GM21723 (cell line): ENCODE data around the gene KRTAP16-1.
"Not testable (repeated sequence)": the region's sequence is repeated elsewhere in the genome, so short reads cannot be mapped to it uniquely, and the experiment has no call there.

Experiments used
- ATAC-seq: cut with Tn5 transposase; IDR thresholded peaks from one replicate; pipeline ENCODE4 v1.9.1; 2021; ENCODE audit warnings: mild to moderate bottlenecking, moderate library complexity; ENCODE audit not compliant: unreplicated experiment

KRTAP16-1 gene

DNA sequence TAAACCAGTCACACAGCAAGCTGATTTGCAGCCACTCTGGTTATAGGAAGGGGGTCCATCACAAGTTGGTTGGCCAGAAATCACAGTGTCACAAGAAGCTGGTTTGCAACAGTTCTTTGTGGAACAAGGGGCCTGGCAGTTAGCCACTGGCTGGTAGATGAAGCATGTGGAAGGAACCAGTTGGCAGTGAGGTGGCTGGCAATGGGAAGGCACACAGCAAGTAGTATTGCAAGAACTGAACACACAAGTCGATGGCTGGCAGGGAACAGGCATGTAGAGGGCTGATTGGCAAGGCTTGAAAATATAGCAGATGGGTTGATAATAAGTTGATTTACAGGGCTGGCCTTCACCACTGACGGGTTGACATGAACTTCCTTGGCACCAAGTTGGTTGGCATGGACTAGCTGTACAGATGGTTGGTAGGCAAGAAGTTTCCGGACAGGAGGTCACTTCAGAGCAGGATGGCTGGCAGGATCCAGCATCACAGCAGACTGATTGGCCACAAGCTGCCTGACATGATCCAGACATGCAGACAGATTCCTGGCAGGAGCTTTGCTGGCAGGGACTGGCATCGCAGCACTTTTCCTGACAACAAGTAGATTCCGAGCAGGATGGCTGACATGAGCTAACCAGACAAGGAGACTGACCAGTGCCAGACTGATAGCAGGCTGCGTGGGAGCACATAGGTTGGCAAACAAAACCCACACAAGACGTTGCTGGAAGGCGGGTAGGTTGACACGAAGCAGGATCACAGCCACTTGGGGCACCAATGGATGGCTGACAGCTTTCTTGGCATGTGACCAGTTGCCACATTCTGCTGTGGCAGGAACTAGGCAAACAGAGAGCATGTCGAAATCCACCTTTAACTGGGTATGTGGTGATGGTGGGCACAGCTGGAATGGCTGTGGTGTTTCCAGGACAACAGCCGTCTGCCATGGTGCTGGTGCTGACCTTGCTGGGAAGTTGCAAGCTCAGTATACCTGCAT lies 6.9 kb downstream of the KRTAP16-1 start, which contains the start of gene KRTAP29-1:
KRTAP29-1 (minus strand) TSS at position 936 of the 986 bp plus-strand sequence; CDS start at position 936, 0 bp downstream.
- ATAC-seq = no peak

DNA sequence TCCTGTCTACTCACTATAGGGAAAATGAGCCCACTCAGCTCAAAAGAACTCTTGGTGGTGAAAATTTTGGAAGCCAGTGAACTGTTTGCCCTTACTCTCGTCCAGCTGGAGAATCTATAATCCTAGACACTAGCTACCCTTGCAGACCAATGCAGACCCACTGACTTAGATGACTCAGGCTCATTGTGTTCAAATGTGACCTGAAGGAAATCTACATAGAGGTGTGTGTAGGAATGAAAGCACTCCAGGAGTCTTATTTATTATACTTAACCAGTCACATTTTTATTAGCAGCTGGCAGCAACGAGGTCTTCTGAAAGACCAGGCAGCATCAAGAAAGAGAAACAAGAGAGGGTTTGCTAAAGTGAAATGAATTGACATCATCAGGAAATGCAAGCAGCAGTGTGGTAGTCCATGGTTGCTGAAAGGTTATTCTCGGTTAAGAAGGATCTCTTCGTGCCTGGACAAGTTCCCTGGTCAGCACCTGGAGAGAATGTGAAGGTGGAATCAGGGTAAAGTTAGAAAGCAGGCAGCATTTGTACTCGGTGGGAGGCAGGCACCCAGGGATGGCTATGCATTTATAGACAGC lies 7.8 kb downstream of the KRTAP16-1 start:
- ATAC-seq = no peak

DNA sequence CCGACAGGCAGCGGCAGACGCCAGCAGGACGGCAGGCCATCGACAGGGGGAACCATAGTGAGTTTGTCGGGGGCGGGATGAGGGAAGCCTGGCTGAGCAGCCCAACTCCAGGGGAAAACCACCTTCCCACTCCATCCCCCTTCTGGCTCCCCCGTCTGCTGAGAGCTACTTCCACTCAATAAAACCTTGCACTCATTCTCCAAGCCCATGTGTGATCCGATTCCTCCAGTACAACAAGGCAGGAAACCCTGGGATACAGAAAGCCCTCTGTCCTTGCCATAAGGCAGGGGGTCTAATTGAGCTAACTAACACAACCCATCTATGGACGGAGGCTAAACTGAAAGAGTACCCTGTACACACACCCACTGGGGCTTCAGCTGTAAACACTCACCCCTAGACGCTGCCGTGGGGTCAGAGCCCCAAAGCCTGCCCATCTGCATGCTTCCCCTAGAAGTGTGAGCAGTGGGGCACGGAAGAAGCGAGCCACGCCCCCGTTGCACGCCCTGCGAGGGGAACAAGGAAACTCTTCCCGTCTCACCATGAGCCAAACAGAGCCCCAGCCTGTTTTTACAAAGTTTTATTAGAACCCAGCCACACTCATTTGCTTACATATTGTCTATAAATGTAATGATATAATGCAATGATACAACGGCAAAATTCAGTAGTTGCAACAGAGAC lies 10.5 kb downstream of the KRTAP16-1 start:
- ATAC-seq = no peak

DNA sequence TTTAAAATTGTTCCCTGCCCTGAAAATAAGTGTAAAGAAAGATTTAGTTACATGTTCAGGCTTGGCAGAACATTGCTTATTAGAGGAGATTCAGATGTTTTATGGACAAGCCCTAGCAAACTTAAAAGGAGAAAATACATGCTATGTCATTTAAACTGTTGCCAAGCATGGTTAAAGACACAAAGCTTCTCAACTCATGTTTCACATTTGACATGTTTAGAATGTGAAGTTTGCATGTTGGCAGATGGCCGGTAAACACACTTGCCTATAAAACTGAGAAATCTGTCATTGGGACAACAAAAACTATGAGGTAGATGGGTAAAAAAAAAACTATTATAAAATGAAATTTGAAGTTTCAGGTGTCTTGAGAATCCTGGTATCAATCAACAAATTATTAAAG lies 12.3 kb downstream of the KRTAP16-1 start:
- no peak for ATAC-seq

DNA sequence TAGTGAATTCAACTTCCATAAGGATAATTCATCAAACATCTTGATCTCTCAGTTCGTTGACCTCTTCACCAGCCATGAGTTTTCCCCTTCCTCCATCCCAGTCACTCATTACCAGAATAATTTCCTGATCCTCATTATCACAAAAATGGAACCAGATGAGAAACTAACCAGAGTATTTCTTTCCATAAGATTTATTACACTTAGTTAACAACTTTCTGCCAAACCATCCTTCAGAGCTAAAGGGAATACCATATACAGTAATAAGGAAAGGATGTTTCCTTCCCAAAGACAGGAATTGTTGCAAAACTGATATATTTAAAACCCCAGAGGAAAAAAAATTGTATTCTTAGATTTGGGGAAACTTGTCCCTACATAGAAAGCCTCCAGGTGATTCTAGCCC lies 15.1 kb downstream of the KRTAP16-1 start:
- ATAC-seq = no peak

DNA sequence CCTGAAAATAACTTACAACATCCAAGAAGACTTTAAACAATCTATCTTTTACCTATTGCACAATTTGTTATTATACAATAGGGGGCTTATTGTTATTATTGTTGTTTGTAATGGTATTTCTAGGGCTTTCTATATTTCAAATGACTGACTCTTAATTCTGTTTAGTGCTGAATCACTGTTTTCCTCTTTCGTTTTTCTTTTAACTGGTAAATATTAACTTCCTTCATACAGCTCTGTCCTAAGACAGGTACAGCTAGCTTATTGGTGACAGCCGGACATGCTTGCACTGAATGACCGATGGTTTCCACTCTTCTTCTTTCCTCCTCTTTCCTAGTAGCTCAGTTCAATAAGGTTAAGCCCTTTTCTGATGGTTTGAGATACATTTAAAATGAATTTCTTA lies 22.1 kb downstream of the KRTAP16-1 start:
- ATAC-seq = no peak

DNA sequence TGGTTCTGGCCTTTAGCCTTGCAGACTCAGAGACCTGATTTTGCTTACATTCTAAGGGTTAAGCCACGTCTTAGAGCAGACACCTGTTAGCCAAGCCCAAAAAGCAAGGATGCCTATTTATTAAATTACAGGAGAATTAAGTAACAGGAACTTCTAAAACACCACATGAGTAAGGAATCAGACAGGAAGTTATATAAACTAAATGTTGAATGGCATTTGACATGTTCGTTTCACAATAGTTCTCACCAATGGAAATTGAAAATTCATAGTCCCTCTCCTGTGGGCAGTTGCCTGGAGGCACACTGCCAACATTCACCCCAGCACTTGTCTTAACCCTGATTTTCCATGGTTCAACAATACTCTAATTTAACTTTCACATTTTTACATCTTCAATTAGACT lies 24.6 kb downstream of the KRTAP16-1 start:
- ATAC-seq = no peak

DNA sequence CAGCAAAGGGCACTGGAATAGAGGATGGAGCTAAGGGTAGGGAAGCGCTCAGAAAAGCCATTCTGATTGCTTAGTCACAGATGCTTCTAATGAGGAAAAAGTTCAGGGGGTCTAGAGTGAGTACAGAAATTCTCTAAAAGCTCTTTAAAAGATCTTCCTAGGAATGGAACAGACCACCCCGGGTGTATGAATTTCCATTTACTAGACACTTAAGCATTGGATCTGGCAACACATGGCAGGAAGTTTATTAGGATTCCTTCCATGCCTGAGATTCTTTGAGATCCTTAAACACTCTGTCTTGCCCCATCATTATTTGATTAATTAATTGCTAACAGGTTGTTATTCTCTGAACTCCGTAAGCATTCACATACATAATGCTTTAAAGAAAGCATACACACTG lies 25.1 kb downstream of the KRTAP16-1 start:
- no peak for ATAC-seq

DNA sequence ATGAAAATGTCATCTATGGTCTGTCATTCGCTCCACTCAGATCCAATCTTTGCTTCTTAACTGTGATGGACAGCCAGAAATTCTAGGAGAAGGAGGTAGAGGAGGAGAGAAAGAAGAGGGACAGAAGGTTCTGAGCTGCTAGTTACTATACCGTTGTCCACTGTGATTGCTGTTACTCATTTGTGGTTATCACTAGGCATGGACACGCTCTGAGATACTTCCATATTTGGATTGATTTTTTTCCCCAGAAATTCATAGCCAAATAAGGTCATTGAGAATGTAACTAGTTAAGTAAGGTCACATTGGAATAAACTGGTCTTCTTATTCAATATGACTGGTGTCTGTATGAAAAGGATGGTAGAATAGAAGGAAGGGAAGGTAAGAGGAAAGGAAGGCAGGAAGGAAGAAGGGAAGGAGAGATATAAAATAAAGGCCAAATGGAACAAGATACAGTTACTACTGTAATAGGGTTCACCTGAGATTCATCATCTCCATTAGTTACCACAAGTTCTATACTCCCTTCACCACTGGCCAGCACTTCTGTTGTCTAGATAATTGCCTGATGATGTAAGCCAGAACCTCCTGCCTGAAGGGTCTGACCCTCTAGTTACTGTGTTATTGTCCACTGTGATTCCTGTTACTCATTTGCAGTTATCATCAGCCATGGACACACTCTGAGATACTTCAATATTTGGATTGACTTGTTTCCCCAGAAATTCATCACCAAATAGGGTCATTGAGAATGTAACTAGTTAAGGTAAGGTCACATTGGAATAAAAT lies 30.7 kb downstream of the KRTAP16-1 start:
- no peak for ATAC-seq

DNA sequence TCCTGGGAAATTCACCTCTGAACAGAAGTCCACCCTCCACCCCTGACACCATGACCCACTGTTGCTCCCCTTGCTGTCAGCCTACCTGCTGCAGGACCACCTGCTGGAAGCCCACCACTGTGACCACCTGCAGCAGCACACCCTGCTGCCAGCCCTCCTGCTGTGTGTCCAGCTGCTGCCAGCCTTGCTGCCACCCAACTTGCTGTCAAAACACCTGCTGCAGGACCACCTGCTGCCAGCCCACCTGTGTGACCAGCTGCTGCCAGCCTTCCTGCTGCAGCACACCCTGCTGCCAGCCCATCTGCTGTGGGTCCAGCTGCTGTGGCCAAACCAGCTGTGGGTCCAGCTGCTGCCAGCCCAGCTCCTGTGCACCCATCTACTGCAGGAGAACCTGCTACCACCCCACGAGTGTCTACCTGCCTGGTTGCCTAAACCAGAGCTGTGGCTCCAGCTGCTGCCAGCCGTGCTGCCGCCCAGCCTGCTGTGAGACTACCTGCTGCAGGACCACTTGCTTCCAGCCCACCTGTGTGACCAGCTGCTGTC lies 33.4 kb downstream of the KRTAP16-1 start, which contains the start of gene KRTAP9-7:
KRTAP9-7 (plus strand) TSS at position 51 of the 543 bp plus-strand sequence; CDS start at position 51, 0 bp downstream.
- ATAC-seq = not testable (repeated sequence)

DNA sequence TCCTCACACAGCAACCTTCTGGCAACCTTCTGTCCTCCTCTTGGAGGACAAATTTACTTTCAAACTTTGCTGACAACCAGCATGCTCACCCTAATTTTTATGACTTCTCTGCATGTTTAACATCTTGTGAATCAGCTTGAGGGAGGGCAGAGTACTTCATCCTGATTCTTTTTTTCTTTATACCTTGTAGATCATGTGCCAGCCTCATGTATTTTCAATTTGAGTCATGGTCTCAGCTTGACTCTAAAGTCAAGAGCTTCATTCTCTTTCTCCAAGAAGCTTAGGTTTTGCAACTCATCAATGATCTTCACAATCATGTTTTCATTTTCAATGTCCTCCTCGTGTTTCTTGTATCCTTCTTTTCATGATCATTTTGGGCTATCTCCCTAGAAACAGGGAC lies 37.3 kb downstream of the KRTAP16-1 start:
- no peak for ATAC-seq

DNA sequence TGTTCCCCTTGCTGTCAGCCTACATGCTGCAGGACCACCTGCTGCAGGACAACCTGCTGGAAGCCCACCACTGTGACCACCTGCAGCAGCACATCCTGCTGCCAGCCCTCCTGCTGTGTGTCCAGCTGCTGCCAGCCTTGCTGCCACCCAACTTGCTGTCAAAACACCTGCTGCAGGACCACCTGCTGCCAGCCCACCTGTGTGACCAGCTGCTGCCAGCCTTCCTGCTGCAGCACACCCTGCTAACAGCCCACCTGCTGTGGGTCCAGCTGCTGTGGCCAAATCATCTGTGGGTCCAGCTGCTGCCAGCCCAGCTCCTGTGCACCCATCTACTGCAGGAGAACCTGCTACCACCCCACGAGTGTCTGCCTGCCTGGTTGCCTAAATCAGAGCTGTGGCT lies 37.8 kb downstream of the KRTAP16-1 start:
- ATAC-seq = not testable (repeated sequence)

DNA sequence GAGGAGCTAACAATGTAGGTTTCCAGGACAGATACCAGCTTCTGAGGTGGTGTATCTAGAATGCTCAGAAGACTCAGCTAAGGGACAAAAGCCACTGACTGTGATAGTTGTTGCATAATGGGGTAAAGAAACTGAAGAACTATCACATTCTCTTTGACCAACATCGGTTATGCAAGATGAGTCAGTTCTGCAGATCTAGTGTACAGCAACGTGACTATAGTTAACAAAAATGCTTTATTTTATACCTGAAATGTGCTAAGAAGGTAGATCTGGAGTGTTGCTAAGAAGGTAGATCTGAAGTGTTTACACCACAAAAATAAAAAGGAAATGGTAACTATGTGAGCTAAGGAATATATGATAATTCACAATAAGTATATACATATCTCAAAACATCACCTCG lies 41.4 kb downstream of the KRTAP16-1 start:
- ATAC-seq = no peak

DNA sequence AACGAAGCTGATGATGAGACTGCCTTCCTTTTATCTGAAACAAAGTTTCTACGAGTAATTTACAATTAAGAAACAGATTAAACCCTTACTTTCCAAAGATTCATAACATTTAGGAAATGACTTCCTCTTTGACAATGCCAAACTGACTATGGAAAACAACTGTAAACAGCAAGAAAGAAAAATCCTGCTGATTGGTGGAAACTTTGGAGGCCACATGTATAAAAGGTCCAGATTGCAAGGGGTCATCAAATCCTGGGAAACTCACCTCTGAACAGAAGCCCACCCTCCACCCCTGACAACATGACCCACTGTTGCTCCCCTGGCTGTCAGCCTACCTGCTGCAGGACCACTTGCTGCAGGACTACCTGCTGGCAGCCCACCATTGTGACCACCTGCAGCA lies 44.0 kb downstream of the KRTAP16-1 start, which contains the start of gene KRTAP9-6:
KRTAP9-6 (plus strand) TSS at position 301 of the 400 bp plus-strand sequence; CDS start at position 301, 0 bp downstream.
- ATAC-seq = no peak

DNA sequence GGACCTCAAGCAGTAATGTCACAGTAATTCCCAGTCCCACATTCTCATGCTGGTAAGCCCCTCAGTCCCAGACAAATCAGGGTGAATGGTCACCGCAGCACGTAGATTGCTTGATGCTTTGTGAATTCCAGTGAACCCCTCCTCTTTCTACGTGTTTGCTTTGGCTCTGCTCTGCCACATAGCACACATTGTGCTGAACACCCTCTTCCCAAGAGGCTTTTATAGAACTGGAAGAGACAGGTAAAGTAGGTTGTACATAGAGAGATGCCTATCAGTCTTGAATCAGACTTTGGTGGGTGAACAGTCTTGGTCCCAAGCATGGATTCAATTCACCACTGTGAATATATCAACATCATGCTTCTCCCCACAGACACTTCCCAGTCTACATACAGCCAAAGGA lies 44.5 kb downstream of the KRTAP16-1 start:
- no peak for ATAC-seq

DNA sequence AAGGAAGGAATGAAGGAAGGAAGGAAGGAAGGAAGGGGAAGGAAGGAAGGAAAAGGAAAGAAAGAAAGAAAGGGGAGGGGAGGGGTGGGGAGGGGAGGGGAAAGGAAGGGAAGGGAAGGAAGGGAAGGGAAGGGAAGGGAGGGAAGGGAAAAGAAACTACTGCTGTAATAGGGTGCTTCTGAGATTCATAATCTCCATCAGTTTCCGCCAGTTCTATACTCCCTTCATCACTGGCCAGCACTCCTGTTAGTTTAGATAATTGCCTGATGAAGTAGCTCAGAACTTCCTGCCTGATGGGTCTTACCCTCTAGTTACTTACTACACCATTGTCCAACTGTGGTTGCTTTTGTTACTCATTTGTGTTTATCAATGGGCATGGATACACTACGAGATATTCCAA lies 45.9 kb downstream of the KRTAP16-1 start:
- ATAC-seq = no peak

DNA sequence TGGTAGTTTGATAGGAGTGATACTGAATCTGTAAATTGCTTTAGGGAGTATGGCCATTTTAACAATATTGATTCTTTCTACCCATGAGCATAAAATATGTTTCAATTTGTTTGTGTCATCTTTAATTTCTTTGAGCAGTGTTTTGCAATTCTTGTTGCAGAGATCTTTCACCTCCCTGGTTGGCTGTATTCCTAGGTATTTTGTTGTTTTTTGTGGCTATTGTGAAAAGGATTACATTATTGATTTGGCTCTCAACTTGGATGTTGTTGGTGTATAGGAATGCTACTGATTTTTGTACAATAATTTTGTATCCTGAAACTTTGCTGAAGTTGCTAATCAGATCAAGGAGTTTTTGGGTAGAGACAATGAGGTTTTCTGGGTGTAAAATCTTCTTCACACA lies 50.7 kb downstream of the KRTAP16-1 start:
- no peak for ATAC-seq
